NOMO-1 treated with DMSO at 0.1 percent for 48 hours (cell line): Measurements from ENCODE around the gene PRELID2.
"Not testable (repeated sequence)": the region's sequence is repeated elsewhere in the genome, so short reads cannot be mapped to it uniquely, and the experiment has no call there.

ENCODE experiments used
- DNase-seq: peaks from one replicate; lab custom pipeline; 2025; ENCODE audit not compliant: unreplicated experiment; lab: John Stamatoyannopoulos, UW

The PRELID2 gene

GRCh38 chr5:145840458-145841132, 5.5 kb upstream of the PRELID2 start:
- DNase-seq, result no peak

GRCh38 chr5:145838276-145838675, 3.1 kb upstream of the PRELID2 start:
- DNase-seq, result no peak

GRCh38 chr5:145836241-145836640, 1.1 kb upstream of the PRELID2 start:
- DNase-seq, result not testable (repeated sequence)

- DNase-seq, result no peak
Measured at GRCh38 chr5:145835848-145836239, 702 bp upstream of the PRELID2 start.

GRCh38 chr5:145834554-145834916, 607 bp downstream of the PRELID2 start:
- no peak for DNase-seq

- DNase-seq, result no peak
Measured at GRCh38 chr5:145833631-145834200, 1.4 kb downstream of the PRELID2 start.

- no peak for DNase-seq
Measured at GRCh38 chr5:145830594-145830993, 4.5 kb downstream of the PRELID2 start.

GRCh38 chr5:145829708-145830361, 5.3 kb downstream of the PRELID2 start:
- DNase-seq, result no peak

- no peak for DNase-seq
Measured at GRCh38 chr5:145826895-145827674, 8.1 kb downstream of the PRELID2 start.

- DNase-seq, result peak; percentile 54
Measured at GRCh38 chr5:145825751-145826180, 9.4 kb downstream of the PRELID2 start.

GRCh38 chr5:145824040-145824439, 11.1 kb downstream of the PRELID2 start:
- no peak for DNase-seq

- DNase-seq, result no peak
Measured at GRCh38 chr5:145818604-145819003, 16.5 kb downstream of the PRELID2 start.

GRCh38 chr5:145812877-145813276, 22.3 kb downstream of the PRELID2 start:
- no peak for DNase-seq

GRCh38 chr5:145811834-145812625, 23.1 kb downstream of the PRELID2 start:
- no peak for DNase-seq

GRCh38 chr5:145806923-145807322, 28.2 kb downstream of the PRELID2 start:
- no peak for DNase-seq

- DNase-seq, result no peak
Measured at GRCh38 chr5:145805819-145806218, 29.3 kb downstream of the PRELID2 start.

GRCh38 chr5:145804701-145805100, 30.4 kb downstream of the PRELID2 start:
- DNase-seq, result no peak

- no peak for DNase-seq
Measured at GRCh38 chr5:145803112-145804004, 31.8 kb downstream of the PRELID2 start.

GRCh38 chr5:145801195-145801594, 33.9 kb downstream of the PRELID2 start:
- DNase-seq, result no peak

GRCh38 chr5:145800181-145800580, 35.0 kb downstream of the PRELID2 start:
- DNase-seq, result no peak
